GM19351 (cell line): ENCODE measurements around the gene TNMD.
"Not testable (repeated sequence)": the region's sequence is repeated elsewhere in the genome, so short reads cannot be mapped to it uniquely, and the experiment has no call there.

ENCODE experiments used
- ATAC-seq: cut with Tn5 transposase; IDR thresholded peaks from one replicate; pipeline ENCODE4 v1.9.1; 2021; ENCODE audit warnings: mild to moderate bottlenecking, moderate library complexity; ENCODE audit not compliant: unreplicated experiment

The TNMD gene

GRCh38 chrX:100584611-100585010 is at the start of gene TNMD:
Gene TNMD (plus strand): TSS chrX:100584936. CDS start chrX:100585019, 83 bp downstream.
- no peak for ATAC-seq

GRCh38 chrX:100565534-100565933 is 19.2 kb upstream of the TNMD start:
- not testable (repeated sequence) for ATAC-seq

- ATAC-seq = no peak
These were observed 2.0 kb downstream of the TNMD start for GRCh38 chrX:100586747-100587146.

GRCh38 chrX:100587861-100588260 is 3.1 kb downstream of the TNMD start:
- no peak for ATAC-seq

GRCh38 chrX:100591256-100592051 is 6.7 kb downstream of the TNMD start:
- no peak for ATAC-seq

GRCh38 chrX:100593126-100593525 is 8.4 kb downstream of the TNMD start:
- no peak for ATAC-seq

- ATAC-seq = no peak
These were observed 8.8 kb downstream of the TNMD start for GRCh38 chrX:100593581-100593980.

- no peak for ATAC-seq
These were observed 11.9 kb downstream of the TNMD start for GRCh38 chrX:100596601-100597000.

- ATAC-seq = no peak
These were observed 14.7 kb downstream of the TNMD start for GRCh38 chrX:100599456-100599855.

GRCh38 chrX:100600340-100600739 is 15.6 kb downstream of the TNMD start:
- ATAC-seq = no peak

- no peak for ATAC-seq
These were observed 16.0 kb downstream of the TNMD start for GRCh38 chrX:100600758-100601157.

- ATAC-seq = peak; percentile 70
These were observed 22.0 kb downstream of the TNMD start for GRCh38 chrX:100606753-100607152.

- no peak for ATAC-seq
These were observed 24.9 kb downstream of the TNMD start for GRCh38 chrX:100609591-100609990.

- ATAC-seq = no peak
These were observed 27.2 kb downstream of the TNMD start for GRCh38 chrX:100611951-100612350.

GRCh38 chrX:100615005-100615404 is 30.3 kb downstream of the TNMD start:
- peak; percentile 100 for ATAC-seq

GRCh38 chrX:100623001-100623400 is 38.3 kb downstream of the TNMD start:
- no peak for ATAC-seq

- peak; percentile 92 for ATAC-seq
These were observed 41.3 kb downstream of the TNMD start for GRCh38 chrX:100625985-100626491.

GRCh38 chrX:100635040-100635439 is 50.3 kb downstream of the TNMD start:
- ATAC-seq = no peak

GRCh38 chrX:100635989-100636320 is 51.2 kb downstream of the TNMD start:
- ATAC-seq = no peak

- ATAC-seq = peak; percentile 95
These were observed 51.7 kb downstream of the TNMD start, which contains the start of gene TSPAN6 for GRCh38 chrX:100636321-100636991. Gene TSPAN6 (minus strand): TSS chrX:100636806. CDS start chrX:100636694, 112 bp downstream.

- ATAC-seq = no peak
These were observed 57.6 kb downstream of the TNMD start for GRCh38 chrX:100642290-100642689.

- no peak for ATAC-seq
These were observed 58.5 kb downstream of the TNMD start for GRCh38 chrX:100643212-100643611.
